ENCODE measurements around the gene THSD4.

The THSD4 gene

DNA sequence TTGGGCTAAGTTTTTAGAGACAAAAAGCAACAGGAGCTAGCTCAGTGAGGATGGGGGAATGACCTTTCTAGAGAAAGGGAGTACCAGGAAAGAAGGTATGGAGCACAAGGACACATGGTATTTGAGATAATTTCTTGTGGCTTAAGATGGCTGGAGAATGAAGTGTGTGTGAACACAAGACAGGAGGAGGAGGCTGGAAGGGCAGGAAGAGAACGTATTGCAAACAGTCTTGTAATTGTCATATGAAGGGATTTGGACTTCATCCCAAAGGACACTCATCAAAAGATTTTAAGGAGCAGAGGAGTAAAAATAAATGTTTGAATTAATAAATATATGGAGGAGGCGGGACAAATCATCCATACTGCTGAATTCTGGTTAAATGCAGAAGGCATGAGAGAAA is 426.5 kb downstream of the THSD4 start:
- H3K9me3 ChIP-seq (ENCODE audit: control insufficient read depth, insufficient read depth, low read length) = no peaks in the 10 kb centered on the region
- TF ChIP-seq, protein P1, sequence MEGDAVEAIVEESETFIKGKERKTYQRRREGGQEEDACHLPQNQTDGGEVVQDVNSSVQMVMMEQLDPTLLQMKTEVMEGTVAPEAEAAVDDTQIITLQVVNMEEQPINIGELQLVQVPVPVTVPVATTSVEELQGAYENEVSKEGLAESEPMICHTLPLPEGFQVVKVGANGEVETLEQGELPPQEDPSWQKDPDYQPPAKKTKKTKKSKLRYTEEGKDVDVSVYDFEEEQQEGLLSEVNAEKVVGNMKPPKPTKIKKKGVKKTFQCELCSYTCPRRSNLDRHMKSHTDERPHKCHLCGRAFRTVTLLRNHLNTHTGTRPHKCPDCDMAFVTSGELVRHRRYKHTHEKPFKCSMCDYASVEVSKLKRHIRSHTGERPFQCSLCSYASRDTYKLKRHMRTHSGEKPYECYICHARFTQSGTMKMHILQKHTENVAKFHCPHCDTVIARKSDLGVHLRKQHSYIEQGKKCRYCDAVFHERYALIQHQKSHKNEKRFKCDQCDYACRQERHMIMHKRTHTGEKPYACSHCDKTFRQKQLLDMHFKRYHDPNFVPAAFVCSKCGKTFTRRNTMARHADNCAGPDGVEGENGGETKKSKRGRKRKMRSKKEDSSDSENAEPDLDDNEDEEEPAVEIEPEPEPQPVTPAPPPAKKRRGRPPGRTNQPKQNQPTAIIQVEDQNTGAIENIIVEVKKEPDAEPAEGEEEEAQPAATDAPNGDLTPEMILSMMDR (IDR thresholded peaks at IDR 0.05; ENCODE audit: low read depth, low read length, poor library complexity, severe bottlenecking) = no peak
- no peak for TF ChIP-seq EZH2phosphoT487 (IDR thresholded peaks at IDR 0.05; ENCODE audit: borderline replicate concordance, low read length)

DNA sequence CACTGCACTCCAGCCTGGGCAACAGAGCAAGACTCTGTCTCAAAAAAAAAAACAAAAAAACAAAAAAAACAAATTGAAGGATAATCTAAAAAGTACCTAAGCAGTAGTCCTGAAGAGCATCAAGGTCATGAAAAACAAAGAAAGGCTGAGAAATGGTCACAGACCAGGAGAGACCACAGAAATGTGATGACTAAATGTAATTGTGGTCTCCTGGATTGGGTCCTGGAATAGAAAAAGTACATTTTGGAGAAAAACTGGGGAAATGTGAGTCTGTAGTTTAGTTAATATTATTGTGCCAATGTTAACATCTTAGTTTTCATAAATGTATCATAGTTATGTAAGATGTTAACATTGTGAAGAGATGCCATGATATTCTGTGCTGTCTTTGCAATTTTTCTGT is 427.6 kb downstream of the THSD4 start:
- Histone ChIP-seq H4K20me1 (ENCODE audit: control insufficient read depth, insufficient read depth, low read depth, low read length) (no peaks in the 10 kb centered on the region), H3K79me2 (ENCODE audit: control insufficient read depth, low read length) (no peaks in the 10 kb centered on the region), H3K4me2 (ENCODE audit: low read length) (no peak overlapping the region), H3K4me1 (ENCODE audit: control insufficient read depth, low read length) (no peaks in the 10 kb centered on the region), H3K36me3 (ENCODE audit: control insufficient read depth, low read length) (no peaks in the 10 kb centered on the region), H3K27ac (ENCODE audit: low read depth, low read length) (no peak overlapping the region), H3K4me3 (ENCODE audit: low read length) (no peak overlapping the region), H3K9me2 (replicated peaks; ENCODE audit: control insufficient read depth, low read length) (no peaks in the 10 kb centered on the region), H3K9me3 (ENCODE audit: control insufficient read depth, insufficient read depth, low read length) (no peaks in the 10 kb centered on the region), H3F3A (ENCODE audit: control insufficient read depth, insufficient read depth) (no peaks in the 10 kb centered on the region), H3K27me3 (ENCODE audit: control insufficient read depth, low read length) (peaks cover 6% of the 10 kb centered on the region; the same call in 1 of the 2 replicates)
- TF ChIP-seq, protein P1 (IDR thresholded peaks at IDR 0.05; ENCODE audit: low read depth, low read length, poor library complexity, severe bottlenecking) = no peak
- no peak for TF ChIP-seq EZH2phosphoT487 (IDR thresholded peaks at IDR 0.05; ENCODE audit: borderline replicate concordance, low read length)

More for the DNA sequence above, 426.5 kb downstream of the THSD4 start:
- peaks cover 6% of the 10 kb centered on the region; the same call in 1 of the 2 replicates for H3K27me3 ChIP-seq (ENCODE audit: control insufficient read depth, low read length)
- no peaks in the 10 kb centered on the region for H3K79me2 ChIP-seq (ENCODE audit: control insufficient read depth, low read length)
- H3K36me3 ChIP-seq (ENCODE audit: control insufficient read depth, low read length) = no peaks in the 10 kb centered on the region
- no peaks in the 10 kb centered on the region for H3K9me2 ChIP-seq (replicated peaks; ENCODE audit: control insufficient read depth, low read length)
- no peaks in the 10 kb centered on the region for H3K4me1 ChIP-seq (ENCODE audit: control insufficient read depth, low read length)
- no peak overlapping the region for H3K4me3 ChIP-seq (ENCODE audit: low read length)
- no peaks in the 10 kb centered on the region for H4K20me1 ChIP-seq (ENCODE audit: control insufficient read depth, insufficient read depth, low read depth, low read length)
- no peak overlapping the region for H3K27ac ChIP-seq (ENCODE audit: low read depth, low read length)
- no peaks in the 10 kb centered on the region for H3F3A ChIP-seq (ENCODE audit: control insufficient read depth, insufficient read depth)
- no peak overlapping the region for H3K4me2 ChIP-seq (ENCODE audit: low read length)

DNA sequence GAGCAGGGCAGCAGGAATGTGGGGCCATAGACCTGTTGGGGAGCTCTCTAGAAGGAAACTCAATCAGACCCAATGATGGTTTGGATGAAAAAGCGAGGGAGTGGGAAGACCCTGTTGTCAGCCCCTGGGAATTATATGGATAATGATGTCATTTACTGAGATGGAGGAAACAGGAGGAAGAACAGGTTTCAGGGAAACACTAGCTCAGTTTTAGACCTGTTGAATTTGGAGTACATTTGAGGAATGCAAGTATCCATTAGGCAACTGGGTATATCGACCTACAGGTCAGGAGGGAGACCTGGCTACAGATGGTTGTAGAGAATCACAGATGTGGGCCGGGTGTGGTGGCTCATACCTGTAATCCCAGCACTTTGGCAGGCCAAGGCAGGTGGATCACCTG is 428.1 kb downstream of the THSD4 start:
- TF ChIP-seq, protein P1 (IDR thresholded peaks at IDR 0.05; ENCODE audit: low read depth, low read length, poor library complexity, severe bottlenecking) = no peak
- TF ChIP-seq EZH2phosphoT487 (IDR thresholded peaks at IDR 0.05; ENCODE audit: borderline replicate concordance, low read length) = no peak
- no peaks in the 10 kb centered on the region for H3K9me3 ChIP-seq (ENCODE audit: control insufficient read depth, insufficient read depth, low read length)
- H3K4me2 ChIP-seq (ENCODE audit: low read length) = no peak overlapping the region

More for the DNA sequence above, 428.1 kb downstream of the THSD4 start:
- H3K36me3 ChIP-seq (ENCODE audit: control insufficient read depth, low read length) = no peaks in the 10 kb centered on the region
- H3K27me3 ChIP-seq (ENCODE audit: control insufficient read depth, low read length) = peaks cover 6% of the 10 kb centered on the region; the same call in 1 of the 2 replicates
- H3K79me2 ChIP-seq (ENCODE audit: control insufficient read depth, low read length) = no peaks in the 10 kb centered on the region
- H3K27ac ChIP-seq (ENCODE audit: low read depth, low read length) = no peak overlapping the region
- H3F3A ChIP-seq (ENCODE audit: control insufficient read depth, insufficient read depth) = no peaks in the 10 kb centered on the region
- no peaks in the 10 kb centered on the region for H3K4me1 ChIP-seq (ENCODE audit: control insufficient read depth, low read length)
- H3K4me3 ChIP-seq (ENCODE audit: low read length) = no peak overlapping the region
- H4K20me1 ChIP-seq (ENCODE audit: control insufficient read depth, insufficient read depth, low read depth, low read length) = no peaks in the 10 kb centered on the region
- H3K9me2 ChIP-seq (replicated peaks; ENCODE audit: control insufficient read depth, low read length) = no peaks in the 10 kb centered on the region
